ENCODE measurements around the gene NRIP3.

DNA sequence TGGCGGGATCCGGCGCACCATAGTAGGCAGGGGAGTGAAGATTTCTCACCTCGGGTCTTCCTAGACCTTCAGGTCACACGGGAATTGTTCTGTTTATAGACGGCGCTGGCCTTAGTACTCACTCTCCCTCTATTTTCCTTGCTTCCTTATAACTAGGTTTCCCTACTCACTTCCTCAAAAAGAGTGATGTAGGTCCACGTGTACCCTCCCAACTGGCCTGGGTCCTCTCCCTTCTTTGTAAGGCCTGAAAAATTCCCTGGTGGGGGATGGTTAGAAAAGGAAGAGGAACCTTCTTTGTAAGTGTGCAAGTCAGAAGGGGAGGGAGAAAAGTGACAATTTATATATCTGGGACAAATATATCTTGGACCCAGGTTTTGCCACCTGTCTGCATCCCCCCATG, 36.6 kb downstream of the NRIP3 start:
- TF ChIP-seq, protein P1, sequence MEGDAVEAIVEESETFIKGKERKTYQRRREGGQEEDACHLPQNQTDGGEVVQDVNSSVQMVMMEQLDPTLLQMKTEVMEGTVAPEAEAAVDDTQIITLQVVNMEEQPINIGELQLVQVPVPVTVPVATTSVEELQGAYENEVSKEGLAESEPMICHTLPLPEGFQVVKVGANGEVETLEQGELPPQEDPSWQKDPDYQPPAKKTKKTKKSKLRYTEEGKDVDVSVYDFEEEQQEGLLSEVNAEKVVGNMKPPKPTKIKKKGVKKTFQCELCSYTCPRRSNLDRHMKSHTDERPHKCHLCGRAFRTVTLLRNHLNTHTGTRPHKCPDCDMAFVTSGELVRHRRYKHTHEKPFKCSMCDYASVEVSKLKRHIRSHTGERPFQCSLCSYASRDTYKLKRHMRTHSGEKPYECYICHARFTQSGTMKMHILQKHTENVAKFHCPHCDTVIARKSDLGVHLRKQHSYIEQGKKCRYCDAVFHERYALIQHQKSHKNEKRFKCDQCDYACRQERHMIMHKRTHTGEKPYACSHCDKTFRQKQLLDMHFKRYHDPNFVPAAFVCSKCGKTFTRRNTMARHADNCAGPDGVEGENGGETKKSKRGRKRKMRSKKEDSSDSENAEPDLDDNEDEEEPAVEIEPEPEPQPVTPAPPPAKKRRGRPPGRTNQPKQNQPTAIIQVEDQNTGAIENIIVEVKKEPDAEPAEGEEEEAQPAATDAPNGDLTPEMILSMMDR (IDR thresholded peaks at IDR 0.05), result no peak
- no peak for TF ChIP-seq EP300 (IDR thresholded peaks at IDR 0.05)
- TF ChIP-seq POLR2A (IDR thresholded peaks at IDR 0.05), result no peak
